Left forelimb (tissue), 1 donor: ENCODE results near the gene CTNNA1.
"Not testable (repeated sequence)": the region's sequence is repeated elsewhere in the genome, so short reads cannot be mapped to it uniquely, and the experiment has no call there.

Experiments used
- DNase-seq: peaks from one replicate; pipeline ENCODE4 v3.0.0-alpha.2; 2018; ENCODE audit warnings: low spot score

The CTNNA1 gene

GRCh38 chr5:138725153-138725817, 27.9 kb upstream of the CTNNA1 start:
- DNase-seq, result no peak

GRCh38 chr5:138725818-138726416, 27.3 kb upstream of the CTNNA1 start:
- no peak for DNase-seq

- DNase-seq, result no peak
These were observed 26.4 kb upstream of the CTNNA1 start for GRCh38 chr5:138726848-138727247.

GRCh38 chr5:138730496-138730895, 22.7 kb upstream of the CTNNA1 start:
- DNase-seq, result not testable (repeated sequence)

GRCh38 chr5:138732466-138732865, 20.8 kb upstream of the CTNNA1 start:
- no peak for DNase-seq

GRCh38 chr5:138732933-138733332, 20.3 kb upstream of the CTNNA1 start:
- no peak for DNase-seq

GRCh38 chr5:138733509-138733908, 19.7 kb upstream of the CTNNA1 start:
- DNase-seq, result no peak

- DNase-seq, result no peak
These were observed 16.9 kb upstream of the CTNNA1 start for GRCh38 chr5:138736293-138736692.

- DNase-seq, result no peak
These were observed 15.5 kb upstream of the CTNNA1 start for GRCh38 chr5:138737494-138738265.

- DNase-seq, result no peak
These were observed 14.8 kb upstream of the CTNNA1 start for GRCh38 chr5:138738399-138738798.

- no peak for DNase-seq
These were observed 13.3 kb upstream of the CTNNA1 start for GRCh38 chr5:138739938-138740337.

GRCh38 chr5:138743484-138743883, 9.7 kb upstream of the CTNNA1 start:
- DNase-seq, result no peak

- DNase-seq, result no peak
These were observed 8.0 kb upstream of the CTNNA1 start for GRCh38 chr5:138745268-138745667.

GRCh38 chr5:138748630-138749081, 4.6 kb upstream of the CTNNA1 start:
- DNase-seq, result no peak

- DNase-seq, result not testable (repeated sequence)
These were observed 1.9 kb upstream of the CTNNA1 start for GRCh38 chr5:138751344-138751743.

GRCh38 chr5:138752341-138752950, 779 bp upstream of the CTNNA1 start:
- peak; percentile 68 for DNase-seq

- DNase-seq, result peak; percentile 87
These were observed 821 bp downstream of the CTNNA1 start for GRCh38 chr5:138753794-138754698.

- no peak for DNase-seq
These were observed 1.5 kb downstream of the CTNNA1 start for GRCh38 chr5:138754699-138755057.

- DNase-seq, result no peak
These were observed 2.0 kb downstream of the CTNNA1 start for GRCh38 chr5:138755084-138755748.

- DNase-seq, result no peak
These were observed 4.0 kb downstream of the CTNNA1 start for GRCh38 chr5:138757061-138757776.
